Smooth muscle cell (in vitro differentiated cells): ENCODE results near the gene TECPR2. TPM values are rescaled to one million over a fixed set of nuclear protein-coding genes. Genes with fewer than 3 reads are reported as not detected.

Experiments used
- DNase-seq: peaks from one replicate; lab custom pipeline; 2025; ENCODE audit not compliant: unreplicated experiment; lab: John Stamatoyannopoulos, UW
- H2AFZ ChIP-seq: fragments of 200-600 bp; sonication (generic); 2 replicates; pipeline ENCODE4 v1.6.0; 2016; ENCODE audit warnings: antibody characterized with exemption, low read depth, mild to moderate bottlenecking
- H3F3A ChIP-seq: fragments of 200-600 bp; sonication (generic); 2 replicates; pipeline ENCODE4 v1.6.0; 2017; ENCODE audit warnings: antibody characterized with exemption, low read depth
- H3K27ac ChIP-seq: fragments of 200-600 bp; sonication (generic); 2 replicates; pipeline ENCODE4 v1.5.1; 2016; ENCODE audit warnings: low read depth, mild to moderate bottlenecking
- H3K27me3 ChIP-seq: fragments of 200-600 bp; sonication (generic); 2 replicates; pipeline ENCODE4 v1.6.1; 2016; ENCODE audit warnings: low read depth, mild to moderate bottlenecking
- H3K36me3 ChIP-seq: fragments of 200-600 bp; sonication (generic); 2 replicates; pipeline ENCODE4 v1.5.1; 2016; ENCODE audit warnings: low read depth
- H3K4me1 ChIP-seq: fragments of 200-600 bp; sonication (generic); 2 replicates; pipeline ENCODE4 v1.5.1; 2016; ENCODE audit warnings: low read depth
- H3K4me2 ChIP-seq: fragments of 200-600 bp; sonication (generic); 2 replicates; pipeline ENCODE4 v1.6.0; 2016; ENCODE audit warnings: mild to moderate bottlenecking
- H3K4me3 ChIP-seq: fragments of 200-600 bp; sonication (generic); 2 replicates; pipeline ENCODE4 v1.5.1; 2016; ENCODE audit warnings: mild to moderate bottlenecking
- H3K79me2 ChIP-seq: fragments of 200-600 bp; sonication (generic); 2 replicates; pipeline ENCODE4 v1.6.0; 2016; ENCODE audit warnings: low read depth, mild to moderate bottlenecking
- H3K9ac ChIP-seq: fragments of 200-600 bp; sonication (generic); 2 replicates; pipeline ENCODE4 v1.6.0; 2016; ENCODE audit warnings: low read depth
- H3K9me3 ChIP-seq: fragments of 200-600 bp; sonication (generic); replicated peaks from 2 replicates; pipeline ENCODE4 v1.5.1; 2016; ENCODE audit warnings: low read depth
- H4K20me1 ChIP-seq: fragments of 200-600 bp; sonication (generic); 2 replicates; pipeline ENCODE4 v1.6.0; 2016; ENCODE audit warnings: low read depth
- CTCF ChIP-seq: fragments of 200-600 bp; sonication (generic); IDR thresholded peaks from 2 replicates; pipeline ENCODE4 v1.5.1; 2017; ENCODE audit warnings: borderline replicate concordance, mild to moderate bottlenecking, antibody characterized with exemption; ENCODE audit not compliant: insufficient read depth, poor library complexity, severe bottlenecking
- WGBS: methylation state at CpG from one replicate; pipeline ENCODE4 v1.1.7; 2016; ENCODE audit warnings: low lambda C conversion rate; 5-methylcytosine and 5-hydroxymethylcytosine counted together
- polyA plus RNA-seq: library from polyadenylated mRNA; unstranded; fragments of >200 nt; fragmentation: Nextera tagmentation; extraction: Ambion mirVana; gene quantifications from 2 replicates; pipeline ENCODE4 v1.2.1, GENCODE V29; 2016
- total RNA-seq: library from RNA; depleted of rRNA; stranded (reverse); fragments of >200 nt; gene quantifications from 2 replicates; pipeline ENCODE4 v1.2.3, GENCODE V29; 2014

Gene TECPR2
- total and polyA plus RNA-seq, 2 experiments from 2014 or later: 11.0 to 12.2 TPM

GRCh38 chr14:102506626-102506925, 143.8 kb downstream of the TECPR2 start:
- WGBS: 98% methylated on average over 11 of the region's 11 CpGs
- H4K20me1 ChIP-seq: no peaks in the 10 kb centered on the region
- no peak overlapping the region for H3K4me2 ChIP-seq
- DNase-seq: no peak
- H3K36me3 ChIP-seq: no peaks in the 10 kb centered on the region
- H3K27ac ChIP-seq: no peak overlapping the region
- no peaks in the 10 kb centered on the region for H3K9me3 ChIP-seq
- TF ChIP-seq CTCF: no peak
- H3K27me3 ChIP-seq: no peaks in the 10 kb centered on the region
- H3F3A ChIP-seq: no peaks in the 10 kb centered on the region
- no peak overlapping the region for H2AFZ ChIP-seq
- no peak overlapping the region for H3K4me3 ChIP-seq
- H3K79me2 ChIP-seq: no peaks in the 10 kb centered on the region
- no peak overlapping the region for H3K9ac ChIP-seq
- H3K4me1 ChIP-seq: peaks cover 15% of the 10 kb centered on the region

- no peak for TF ChIP-seq CTCF
- no peaks in the 10 kb centered on the region for H3K79me2 ChIP-seq
- WGBS: 99% methylated on average over 82 of the region's 115 CpGs
Observed at GRCh38 chr14:102507081-102507856, 144.5 kb downstream of the TECPR2 start.

DNA sequence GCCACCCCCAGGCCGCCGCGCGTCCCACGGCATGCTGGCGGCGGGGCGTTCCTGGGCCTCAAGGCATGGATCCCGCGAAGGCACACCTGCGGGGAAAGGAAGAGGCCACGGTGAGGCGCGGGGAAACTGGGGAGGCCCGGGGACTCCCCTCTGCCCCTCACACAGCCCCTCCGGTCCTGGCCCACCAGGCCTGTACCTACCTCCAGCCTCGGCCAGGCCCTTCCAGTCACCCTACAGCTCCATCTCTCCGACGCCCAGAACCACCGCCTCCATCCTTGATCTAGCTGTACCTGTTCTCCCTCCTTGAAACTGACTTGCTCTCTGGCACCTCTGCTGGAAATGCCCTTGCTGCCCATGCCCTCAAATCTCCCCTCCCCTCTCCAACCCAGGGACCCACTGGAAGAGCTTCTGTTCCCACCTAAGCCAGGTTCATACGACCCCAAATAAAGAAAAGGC, 145.1 kb downstream of the TECPR2 start:
- H3K79me2 ChIP-seq: no peaks in the 10 kb centered on the region

More at GRCh38 chr14:102507081-102507856, 144.5 kb downstream of the TECPR2 start:
- H2AFZ ChIP-seq: no peak overlapping the region
- no peaks in the 10 kb centered on the region for H4K20me1 ChIP-seq
- peaks cover 15% of the 10 kb centered on the region for H3K4me1 ChIP-seq
- no peaks in the 10 kb centered on the region for H3K27me3 ChIP-seq
- H3F3A ChIP-seq: no peaks in the 10 kb centered on the region
- H3K9me3 ChIP-seq: no peaks in the 10 kb centered on the region
- no peak overlapping the region for H3K4me3 ChIP-seq
- H3K36me3 ChIP-seq: no peaks in the 10 kb centered on the region
- H3K9ac ChIP-seq: no peak overlapping the region
- no peak overlapping the region for H3K27ac ChIP-seq
- no peak for DNase-seq
- H3K4me2 ChIP-seq: no peak overlapping the region

More for the DNA sequence above, 145.1 kb downstream of the TECPR2 start:
- DNase-seq: no peak
- Histone ChIP-seq H3K4me3 (no peak overlapping the region), H3K4me2 (no peak overlapping the region), H3K36me3 (no peaks in the 10 kb centered on the region), H3K27me3 (no peaks in the 10 kb centered on the region), H3K4me1 (peaks cover 15% of the 10 kb centered on the region), H3F3A (no peaks in the 10 kb centered on the region), H3K9ac (no peak overlapping the region), H3K27ac (no peak overlapping the region), H3K9me3 (no peaks in the 10 kb centered on the region), H2AFZ (no peak overlapping the region), H4K20me1 (no peaks in the 10 kb centered on the region)
- WGBS: 99% methylated on average over 15 of the region's 21 CpGs
- TF ChIP-seq CTCF: no peak
